GM19467 (cell line): ENCODE results near the gene ZNF691.
"Not testable (repeated sequence)": the region's sequence is repeated elsewhere in the genome, so short reads cannot be mapped to it uniquely, and the experiment has no call there.

Experiments
- ATAC-seq: cut with Tn5 transposase; IDR thresholded peaks from one replicate; pipeline ENCODE4 v1.9.1; 2021; ENCODE audit warnings: mild to moderate bottlenecking, moderate library complexity; ENCODE audit not compliant: unreplicated experiment

Gene ZNF691

GRCh38 chr1:42853116-42853884 is 6.9 kb downstream of the ZNF691 start:
- ATAC-seq: no peak

- not testable (repeated sequence) for ATAC-seq
These were observed 10.1 kb downstream of the ZNF691 start for GRCh38 chr1:42856554-42856953.

- not testable (repeated sequence) for ATAC-seq
These were observed 13.0 kb downstream of the ZNF691 start for GRCh38 chr1:42859366-42859765.

GRCh38 chr1:42860339-42861013 is 14.1 kb downstream of the ZNF691 start:
- no peak for ATAC-seq

- ATAC-seq: no peak
These were observed 14.6 kb downstream of the ZNF691 start for GRCh38 chr1:42861014-42861399.

- no peak for ATAC-seq
These were observed 20.1 kb downstream of the ZNF691 start for GRCh38 chr1:42866549-42866948.

GRCh38 chr1:42868466-42868865 is 22.1 kb downstream of the ZNF691 start:
- not testable (repeated sequence) for ATAC-seq

GRCh38 chr1:42869254-42869653 is 22.8 kb downstream of the ZNF691 start:
- ATAC-seq: not testable (repeated sequence)

- ATAC-seq: not testable (repeated sequence)
These were observed 23.3 kb downstream of the ZNF691 start for GRCh38 chr1:42869751-42870150.

GRCh38 chr1:42873108-42873507 is 26.7 kb downstream of the ZNF691 start:
- ATAC-seq: not testable (repeated sequence)

- ATAC-seq: no peak
These were observed 27.3 kb downstream of the ZNF691 start for GRCh38 chr1:42873670-42874069.

GRCh38 chr1:42876009-42876408 is 29.6 kb downstream of the ZNF691 start:
- no peak for ATAC-seq

GRCh38 chr1:42877380-42877779 is 31.0 kb downstream of the ZNF691 start:
- no peak for ATAC-seq

GRCh38 chr1:42880384-42880783 is 34.0 kb downstream of the ZNF691 start:
- ATAC-seq: no peak

GRCh38 chr1:42886046-42886739 is 39.8 kb downstream of the ZNF691 start:
- ATAC-seq: no peak

GRCh38 chr1:42886800-42887199 is 40.4 kb downstream of the ZNF691 start:
- ATAC-seq: no peak

GRCh38 chr1:42887366-42887765 is 41.0 kb downstream of the ZNF691 start:
- ATAC-seq: no peak

GRCh38 chr1:42888013-42888633 is 41.7 kb downstream of the ZNF691 start:
- no peak for ATAC-seq

GRCh38 chr1:42889264-42889663 is 42.9 kb downstream of the ZNF691 start:
- ATAC-seq: no peak

- no peak for ATAC-seq
These were observed 45.2 kb downstream of the ZNF691 start for GRCh38 chr1:42891465-42892138.

GRCh38 chr1:42899960-42900359 is 53.5 kb downstream of the ZNF691 start:
- not testable (repeated sequence) for ATAC-seq
